NCI-H2081 treated with DMSO at 0.1 percent for 48 hours (cell line): ENCODE results near the gene HGF.

ENCODE experiments used
- DNase-seq: peaks from one replicate; lab custom pipeline; 2025; lab: John Stamatoyannopoulos, UW

Gene HGF

DNA sequence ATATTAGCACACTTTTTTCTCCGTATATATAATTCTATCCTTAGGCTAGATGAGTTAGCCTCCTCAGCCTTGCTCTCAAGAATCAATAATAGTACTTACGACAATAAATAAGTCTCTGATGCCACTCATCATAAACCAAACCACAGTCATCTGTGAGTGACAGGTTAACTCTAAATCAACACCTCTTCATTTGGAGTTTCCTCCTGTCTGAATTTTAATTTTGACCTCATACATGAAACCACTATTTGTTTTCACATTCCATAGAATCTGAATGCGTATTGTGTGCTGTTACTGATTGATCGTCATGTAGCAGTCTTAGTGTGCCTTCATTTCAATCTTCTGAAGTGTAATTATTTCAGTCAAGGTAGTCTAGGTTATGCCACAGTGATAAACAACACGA is 85.8 kb downstream of the HGF start:
- DNase-seq: no peak

DNA sequence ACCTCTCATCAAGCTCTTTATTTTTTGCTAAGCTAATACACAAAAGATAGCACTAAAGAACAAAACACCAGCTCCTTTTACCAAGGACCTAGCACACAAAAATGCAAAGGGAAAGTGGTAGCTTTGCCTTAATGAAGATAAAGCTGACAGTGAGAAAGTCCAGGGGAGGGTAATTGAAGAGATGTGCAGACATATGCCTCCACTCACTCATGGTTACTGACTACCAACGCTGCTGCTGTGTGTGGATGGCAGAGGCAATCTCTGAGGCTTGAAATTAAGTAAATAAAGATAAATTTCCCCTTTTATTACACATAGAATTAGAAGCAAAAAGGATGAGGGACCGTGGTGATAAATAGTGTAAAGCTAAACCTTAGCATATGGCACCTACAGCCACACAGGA is 87.0 kb downstream of the HGF start:
- no peak for DNase-seq

DNA sequence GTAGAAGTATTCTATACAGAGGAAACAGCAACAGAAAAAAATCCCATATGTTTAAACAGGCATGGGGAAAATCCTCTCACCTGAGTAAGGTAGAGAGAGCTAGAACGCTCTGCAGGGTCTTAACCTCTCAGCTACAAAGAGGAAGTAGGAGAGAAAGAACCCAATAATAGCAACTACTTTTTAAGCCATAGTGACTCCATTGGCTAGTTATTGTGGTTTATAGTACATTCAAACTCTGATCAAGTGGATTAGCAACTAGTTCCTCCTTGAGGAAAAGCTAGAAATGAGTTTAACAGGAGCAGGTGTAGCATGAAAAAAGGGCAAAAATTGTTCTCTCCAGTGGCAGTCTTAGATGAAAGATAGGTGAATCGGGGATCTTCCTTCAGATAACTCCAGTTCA is 89.7 kb downstream of the HGF start:
- no peak for DNase-seq

GRCh38 chr7:81676813-81677212 is 93.0 kb downstream of the HGF start:
- no peak for DNase-seq

GRCh38 chr7:81676105-81676811 is 93.6 kb downstream of the HGF start:
- DNase-seq: no peak

GRCh38 chr7:81674431-81674830 is 95.4 kb downstream of the HGF start:
- no peak for DNase-seq

DNA sequence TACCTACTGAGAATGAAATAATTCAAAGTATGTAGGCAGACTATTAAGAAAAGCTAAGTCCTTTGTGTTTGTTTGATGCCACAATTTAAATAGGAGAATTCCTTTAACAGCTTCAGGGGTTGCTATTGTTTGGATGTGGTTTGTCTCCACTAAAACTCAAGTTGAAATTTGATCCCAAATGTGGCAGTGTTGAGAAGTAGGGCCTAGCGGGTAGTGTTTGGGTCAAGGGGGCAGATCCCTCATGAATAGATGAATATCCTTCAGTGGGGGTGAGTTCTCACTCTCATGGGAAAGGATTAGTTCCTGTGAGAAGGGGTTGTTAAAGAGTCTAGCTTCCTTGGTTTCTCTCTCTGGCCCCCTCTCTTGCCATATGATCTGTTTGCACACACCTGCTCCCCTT is 97.0 kb downstream of the HGF start:
- no peak for DNase-seq

GRCh38 chr7:81669476-81670105 is 100.3 kb downstream of the HGF start:
- no peak for DNase-seq

- DNase-seq: no peak
These were observed 103.6 kb downstream of the HGF start for GRCh38 chr7:81666209-81666608.

- DNase-seq: no peak
These were observed 104.6 kb downstream of the HGF start for GRCh38 chr7:81665236-81665635.

- no peak for DNase-seq
These were observed 105.5 kb downstream of the HGF start for GRCh38 chr7:81664304-81664703.

- no peak for DNase-seq
These were observed 107.3 kb downstream of the HGF start for GRCh38 chr7:81662531-81662930.

GRCh38 chr7:81659697-81660395 is 110.0 kb downstream of the HGF start:
- no peak for DNase-seq

DNA sequence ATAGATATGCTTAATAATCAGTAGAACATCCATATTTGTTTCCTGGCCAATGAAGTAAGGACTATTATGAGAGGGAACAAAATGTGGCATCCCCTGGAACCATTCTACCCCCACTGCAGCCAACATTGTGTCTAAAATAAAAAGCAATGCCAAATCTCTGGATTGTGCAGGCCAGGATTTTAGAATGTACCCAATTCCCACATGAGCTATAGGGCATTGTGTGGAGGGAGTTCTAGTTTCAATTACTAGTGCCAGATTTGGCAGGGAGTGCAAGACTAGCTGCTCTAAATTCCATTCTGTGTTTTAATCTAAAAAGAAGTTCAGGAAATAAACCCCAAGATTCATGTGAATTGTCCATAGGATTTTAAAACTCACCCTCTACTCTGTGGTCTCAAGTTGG is 112.3 kb downstream of the HGF start:
- DNase-seq: no peak

DNA sequence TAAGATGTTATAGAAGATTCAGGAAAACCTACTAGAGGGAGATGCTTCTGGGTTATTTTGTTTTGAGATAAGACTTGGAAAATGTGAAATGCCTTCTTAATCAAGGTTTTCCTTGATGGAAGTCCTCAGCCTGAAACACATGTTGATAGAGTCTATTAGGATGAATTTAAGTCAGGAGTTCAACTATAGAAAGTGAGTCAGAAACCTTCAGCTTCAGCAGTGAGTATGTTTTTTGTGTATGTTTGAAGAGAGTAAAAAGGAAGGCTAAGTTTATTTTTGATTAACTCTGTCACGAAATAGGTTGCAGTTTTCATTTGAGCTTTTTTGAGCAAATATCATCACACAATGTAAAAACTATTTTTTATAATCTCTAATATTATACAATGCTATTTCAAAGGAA is 114.6 kb downstream of the HGF start:
- DNase-seq: no peak

DNA sequence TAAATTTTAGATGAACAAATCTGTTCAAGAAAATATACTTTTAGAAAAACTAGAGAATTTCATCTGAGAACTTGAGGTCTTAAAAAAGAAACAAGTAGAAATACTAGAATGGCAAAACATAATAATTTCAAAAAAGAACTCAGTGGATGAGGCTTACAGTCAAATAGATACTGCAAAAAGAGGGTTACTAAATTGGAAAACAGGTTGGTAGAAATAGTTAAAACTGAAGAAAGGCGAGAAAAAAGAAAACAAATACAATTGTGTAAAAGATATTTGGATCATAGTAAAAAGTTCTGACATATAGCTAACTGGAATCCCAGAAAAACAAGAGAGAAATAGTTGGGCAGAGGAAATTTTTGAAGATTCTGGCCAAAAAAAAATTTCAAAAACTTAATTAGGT is 117.6 kb downstream of the HGF start:
- DNase-seq: no peak
